Measurements from ENCODE around the gene SLC7A6. TPM values are rescaled to one million over a fixed set of nuclear protein-coding genes. Genes with fewer than 3 reads are reported as not detected.

The SLC7A6 gene
- 10.0 and 30.5 TPM in 2 replicates for total RNA-seq

DNA sequence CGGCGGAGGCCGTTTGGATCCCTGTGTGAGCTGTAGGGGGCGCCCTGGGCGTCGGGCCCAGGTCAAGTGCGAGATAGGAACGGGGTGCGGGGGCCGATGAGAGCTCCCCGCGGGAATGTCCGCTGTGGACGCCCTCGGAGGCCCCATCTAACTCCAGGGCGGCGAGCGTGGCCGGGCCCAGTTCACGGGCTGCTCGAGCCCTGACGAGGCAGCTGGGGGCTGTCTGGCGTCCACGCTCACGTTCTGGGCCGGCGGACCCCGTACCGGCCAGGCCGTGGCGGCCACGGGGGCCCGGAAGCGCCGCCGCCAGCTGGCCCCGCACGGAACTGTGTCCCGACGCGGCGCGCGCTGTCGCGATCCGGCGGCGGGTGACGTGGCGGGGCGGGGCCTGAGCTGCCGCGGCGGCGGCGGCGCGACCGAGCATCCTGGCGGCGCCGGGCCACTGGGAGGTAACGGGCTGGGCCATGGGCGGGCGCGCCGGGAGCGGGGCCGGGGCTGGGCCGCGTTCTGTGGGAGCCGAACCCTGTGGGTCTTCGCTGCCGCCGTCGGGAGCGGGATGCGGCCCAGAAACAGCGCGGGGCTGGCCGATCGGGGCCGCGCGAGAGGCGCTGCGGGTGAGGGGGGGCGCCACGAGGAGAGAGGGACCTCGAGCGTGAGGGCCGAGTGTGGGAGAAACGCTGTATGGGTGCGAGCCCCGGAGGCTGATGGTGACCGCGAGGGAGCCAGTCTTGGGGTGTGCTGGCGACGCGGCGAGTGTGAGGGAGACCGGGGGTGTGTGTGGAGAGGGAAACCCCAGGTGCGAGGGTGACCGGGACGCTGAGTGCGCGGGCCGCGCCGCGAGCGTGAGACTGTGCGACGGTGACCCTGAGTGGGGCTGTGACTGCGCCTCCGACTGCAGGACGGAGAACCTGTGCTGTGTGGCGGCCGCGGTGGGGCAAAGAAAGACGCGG is at the start of gene SLC7A6:
TSS of gene SLC7A6 (plus strand) at position 399 of the 950 bp plus-strand sequence. CDS start 10,201 bp downstream, outside the sequence.

GRCh38 chr16:68235887-68236136 is 28.5 kb upstream of the SLC7A6 start, which contains the start of gene ESRP2:
ESRP2 (minus strand) TSS chr16:68236127; CDS start chr16:68236045, 82 bp downstream.

GRCh38 chr16:68244903-68245853 is 19.1 kb upstream of the SLC7A6 start, which contains the start of gene PLA2G15:
PLA2G15 (plus strand) TSS chr16:68245373; CDS start chr16:68245427, 54 bp downstream.

GRCh38 chr16:68310774-68311511 is 46.6 kb downstream of the SLC7A6 start, which contains the start of the genes PRMT7 and SLC7A6OS:
PRMT7 (plus strand) TSS chr16:68311019; CDS start chr16:68315980, 4,961 bp downstream.
SLC7A6OS (minus strand) TSS chr16:68310946; CDS start chr16:68310926, 20 bp downstream.

Other genes with a start within 250 kb of the SLC7A6 start
- gene DPEP2NB, start 248.6 kb upstream of the SLC7A6 start, total RNA-seq = not detected in 2 replicates
- 8.6 and 12.2 TPM in 2 replicates for gene DDX28, start 241.3 kb upstream of the SLC7A6 start, total RNA-seq
- gene DUS2, start 241.2 kb upstream of the SLC7A6 start, total RNA-seq = 10.5 and 24.0 TPM in 2 replicates
- gene NFATC3, start 179.2 kb upstream of the SLC7A6 start, total RNA-seq = 8.7 and 21.0 TPM in 2 replicates
- gene ESRP2, start 28.4 kb upstream of the SLC7A6 start, total RNA-seq = 0.16 and 4.5 TPM in 2 replicates
- 14.2 and 40.2 TPM in 2 replicates for gene PLA2G15, start 19.2 kb upstream of the SLC7A6 start, total RNA-seq
- 13.6 and 25.0 TPM in 2 replicates for gene SLC7A6OS, start 46.4 kb downstream of the SLC7A6 start, total RNA-seq
- gene PRMT7, start 46.5 kb downstream of the SLC7A6 start, total RNA-seq = 27.8 and 42.2 TPM in 2 replicates
- under 0.01 and 0.25 TPM in 2 replicates for gene SMPD3, start 184.0 kb downstream of the SLC7A6 start, total RNA-seq

All from bladder microvascular endothelial cell (primary cell).